ENCODE measurements around the gene LRFN2. TPM values are rescaled to one million over a fixed set of nuclear protein-coding genes. Genes with fewer than 3 reads are reported as not detected.

The LRFN2 gene
- total and polyA plus RNA-seq, 2 experiments from 2014 or later: 0.29 to 2.5 TPM

DNA sequence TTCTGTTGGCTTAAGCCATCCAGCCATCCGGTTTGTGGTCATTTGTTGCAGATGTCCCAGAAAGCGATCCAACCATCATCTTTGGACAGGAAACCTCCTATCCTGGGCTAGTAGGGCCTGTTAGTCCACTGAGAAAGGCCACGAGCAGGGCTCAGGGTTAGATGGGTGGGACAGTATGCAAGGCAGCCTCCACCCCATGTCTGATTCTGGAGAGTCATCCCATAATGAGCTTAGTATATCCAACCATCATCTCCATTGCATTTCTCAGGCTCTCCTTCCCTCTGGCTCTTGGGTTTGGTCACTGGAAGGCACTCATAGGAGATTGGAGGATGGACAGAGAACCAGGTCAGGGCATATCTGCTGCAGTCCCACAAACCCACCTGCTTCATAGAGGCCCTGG is 117.8 kb downstream of the LRFN2 start (continued):
- TF ChIP-seq POLR2AphosphoS5 (IDR thresholded peaks at IDR 0.05; ENCODE audit: low read depth) (no peak), ZNF331 (CRISPR knock-in tag; IDR thresholded peaks at IDR 0.05; ENCODE audit: low read depth) (no peak), EZH2phosphoT487 (IDR thresholded peaks at IDR 0.05; ENCODE audit: unreplicated experiment) (no peak)
- TF ChIP-seq, protein P1, sequence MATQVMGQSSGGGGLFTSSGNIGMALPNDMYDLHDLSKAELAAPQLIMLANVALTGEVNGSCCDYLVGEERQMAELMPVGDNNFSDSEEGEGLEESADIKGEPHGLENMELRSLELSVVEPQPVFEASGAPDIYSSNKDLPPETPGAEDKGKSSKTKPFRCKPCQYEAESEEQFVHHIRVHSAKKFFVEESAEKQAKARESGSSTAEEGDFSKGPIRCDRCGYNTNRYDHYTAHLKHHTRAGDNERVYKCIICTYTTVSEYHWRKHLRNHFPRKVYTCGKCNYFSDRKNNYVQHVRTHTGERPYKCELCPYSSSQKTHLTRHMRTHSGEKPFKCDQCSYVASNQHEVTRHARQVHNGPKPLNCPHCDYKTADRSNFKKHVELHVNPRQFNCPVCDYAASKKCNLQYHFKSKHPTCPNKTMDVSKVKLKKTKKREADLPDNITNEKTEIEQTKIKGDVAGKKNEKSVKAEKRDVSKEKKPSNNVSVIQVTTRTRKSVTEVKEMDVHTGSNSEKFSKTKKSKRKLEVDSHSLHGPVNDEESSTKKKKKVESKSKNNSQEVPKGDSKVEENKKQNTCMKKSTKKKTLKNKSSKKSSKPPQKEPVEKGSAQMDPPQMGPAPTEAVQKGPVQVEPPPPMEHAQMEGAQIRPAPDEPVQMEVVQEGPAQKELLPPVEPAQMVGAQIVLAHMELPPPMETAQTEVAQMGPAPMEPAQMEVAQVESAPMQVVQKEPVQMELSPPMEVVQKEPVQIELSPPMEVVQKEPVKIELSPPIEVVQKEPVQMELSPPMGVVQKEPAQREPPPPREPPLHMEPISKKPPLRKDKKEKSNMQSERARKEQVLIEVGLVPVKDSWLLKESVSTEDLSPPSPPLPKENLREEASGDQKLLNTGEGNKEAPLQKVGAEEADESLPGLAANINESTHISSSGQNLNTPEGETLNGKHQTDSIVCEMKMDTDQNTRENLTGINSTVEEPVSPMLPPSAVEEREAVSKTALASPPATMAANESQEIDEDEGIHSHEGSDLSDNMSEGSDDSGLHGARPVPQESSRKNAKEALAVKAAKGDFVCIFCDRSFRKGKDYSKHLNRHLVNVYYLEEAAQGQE (IDR thresholded peaks at IDR 0.05; ENCODE audit: unreplicated experiment): no peak
- TF ChIP-seq, protein P2, sequence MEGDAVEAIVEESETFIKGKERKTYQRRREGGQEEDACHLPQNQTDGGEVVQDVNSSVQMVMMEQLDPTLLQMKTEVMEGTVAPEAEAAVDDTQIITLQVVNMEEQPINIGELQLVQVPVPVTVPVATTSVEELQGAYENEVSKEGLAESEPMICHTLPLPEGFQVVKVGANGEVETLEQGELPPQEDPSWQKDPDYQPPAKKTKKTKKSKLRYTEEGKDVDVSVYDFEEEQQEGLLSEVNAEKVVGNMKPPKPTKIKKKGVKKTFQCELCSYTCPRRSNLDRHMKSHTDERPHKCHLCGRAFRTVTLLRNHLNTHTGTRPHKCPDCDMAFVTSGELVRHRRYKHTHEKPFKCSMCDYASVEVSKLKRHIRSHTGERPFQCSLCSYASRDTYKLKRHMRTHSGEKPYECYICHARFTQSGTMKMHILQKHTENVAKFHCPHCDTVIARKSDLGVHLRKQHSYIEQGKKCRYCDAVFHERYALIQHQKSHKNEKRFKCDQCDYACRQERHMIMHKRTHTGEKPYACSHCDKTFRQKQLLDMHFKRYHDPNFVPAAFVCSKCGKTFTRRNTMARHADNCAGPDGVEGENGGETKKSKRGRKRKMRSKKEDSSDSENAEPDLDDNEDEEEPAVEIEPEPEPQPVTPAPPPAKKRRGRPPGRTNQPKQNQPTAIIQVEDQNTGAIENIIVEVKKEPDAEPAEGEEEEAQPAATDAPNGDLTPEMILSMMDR (conservative IDR thresholded peaks at IDR 0.05; ENCODE audit: low read depth in 2 of 2): no peak

DNA sequence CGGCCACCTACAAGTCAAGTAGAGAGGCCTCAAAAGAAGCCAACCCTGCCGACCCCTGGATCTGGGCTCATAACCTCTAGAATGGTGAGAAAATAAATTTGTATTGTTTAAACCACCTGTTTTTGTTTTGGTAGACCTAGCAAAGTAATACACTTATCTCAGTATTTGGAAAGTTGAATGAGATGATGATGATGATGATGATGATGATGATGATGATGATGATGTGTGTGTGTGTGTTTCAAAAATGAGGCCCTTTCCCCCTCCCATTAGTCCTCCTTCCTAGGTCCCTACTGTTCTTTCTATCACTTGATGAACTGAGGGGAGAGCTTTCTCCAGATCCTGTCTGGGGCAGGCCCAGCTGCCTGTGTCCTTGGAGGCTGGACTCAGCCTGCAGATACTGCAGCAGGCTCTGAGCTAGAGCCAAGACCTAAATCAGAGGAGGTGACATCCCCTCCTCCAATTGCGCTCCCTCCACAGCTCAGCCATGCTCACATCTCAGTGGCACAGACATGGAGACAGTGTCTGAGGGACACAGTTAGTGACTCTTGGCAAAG is 120.1 kb downstream of the LRFN2 start:
- H3K4me3 Mint-ChIP-seq: no peak overlapping the region
- no peaks in the 10 kb centered on the region; the same call in 2 of the 3 replicates for H3K36me3 Mint-ChIP-seq (ENCODE audit: low read depth)
- no peaks in the 10 kb centered on the region for H3F3A ChIP-seq (replicated peaks; ENCODE audit: low read depth)
- no peaks in the 10 kb centered on the region for H4K20me1 ChIP-seq (replicated peaks; ENCODE audit: insufficient read depth)
- no peaks in the 10 kb centered on the region for H3K36me3 ChIP-seq (ENCODE audit: insufficient read depth)
- H2AFZ ChIP-seq: no peak overlapping the region
- no peaks in the 10 kb centered on the region for H3K4me1 ChIP-seq (ENCODE audit: insufficient read depth)
- peaks cover 16% of the 10 kb centered on the region for H3K27me3 Mint-ChIP-seq (ENCODE audit: insufficient read depth, low read depth, poor library complexity)
- no peak overlapping the region for H3K27ac ChIP-seq (ENCODE audit: low read depth)
- ATAC-seq (no peak), DNase-seq (ENCODE audit: low spot score) (no peak)
- no peaks in the 10 kb centered on the region for H3K79me2 ChIP-seq (replicated peaks; ENCODE audit: insufficient read depth)
- TF ChIP-seq JUNB (IDR thresholded peaks at IDR 0.05; ENCODE audit: unreplicated experiment): no peak
- no peak for TF ChIP-seq POLR2AphosphoS5 (IDR thresholded peaks at IDR 0.05; ENCODE audit: low read depth)
- TF ChIP-seq STAT1 (IDR thresholded peaks at IDR 0.05; ENCODE audit: unreplicated experiment): no peak
- TF ChIP-seq, protein P2 (conservative IDR thresholded peaks at IDR 0.05; ENCODE audit: low read depth in 2 of 2): no peak
- TF ChIP-seq, protein P3, sequence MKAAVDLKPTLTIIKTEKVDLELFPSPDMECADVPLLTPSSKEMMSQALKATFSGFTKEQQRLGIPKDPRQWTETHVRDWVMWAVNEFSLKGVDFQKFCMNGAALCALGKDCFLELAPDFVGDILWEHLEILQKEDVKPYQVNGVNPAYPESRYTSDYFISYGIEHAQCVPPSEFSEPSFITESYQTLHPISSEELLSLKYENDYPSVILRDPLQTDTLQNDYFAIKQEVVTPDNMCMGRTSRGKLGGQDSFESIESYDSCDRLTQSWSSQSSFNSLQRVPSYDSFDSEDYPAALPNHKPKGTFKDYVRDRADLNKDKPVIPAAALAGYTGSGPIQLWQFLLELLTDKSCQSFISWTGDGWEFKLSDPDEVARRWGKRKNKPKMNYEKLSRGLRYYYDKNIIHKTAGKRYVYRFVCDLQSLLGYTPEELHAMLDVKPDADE (IDR thresholded peaks at IDR 0.05): no peak
- no peak for TF ChIP-seq NANOG (IDR thresholded peaks at IDR 0.05; ENCODE audit: borderline replicate concordance)
- no peak for TF ChIP-seq ZNF114 (CRISPR knock-in tag; IDR thresholded peaks at IDR 0.05)
- TF ChIP-seq ZNF331 (CRISPR knock-in tag; IDR thresholded peaks at IDR 0.05; ENCODE audit: low read depth): no peak
- TF ChIP-seq EZH2 (IDR thresholded peaks at IDR 0.05; ENCODE audit: low read depth, unreplicated experiment): no peak
- no peak for TF ChIP-seq EZH2phosphoT487 (IDR thresholded peaks at IDR 0.05; ENCODE audit: unreplicated experiment)
- no peaks in the 10 kb centered on the region for H3K9me3 Mint-ChIP-seq
- H3K4me3 ChIP-seq: no peak overlapping the region
- peaks cover 1% of the 10 kb centered on the region; the same call in 1 of the 3 replicates for H3K4me1 Mint-ChIP-seq
- no peak overlapping the region for H3K4me2 ChIP-seq
- H3K9me2 ChIP-seq (ENCODE audit: insufficient read depth): peaks cover 24% of the 10 kb centered on the region; the same call in 1 of the 2 replicates
- no peaks in the 10 kb centered on the region for H3K27me3 ChIP-seq (ENCODE audit: insufficient read depth)
- no peak overlapping the region for H3K27ac Mint-ChIP-seq

All from GM23338 (cell line).